Measurements from ENCODE around the gene EWSR1.

Gene EWSR1

DNA sequence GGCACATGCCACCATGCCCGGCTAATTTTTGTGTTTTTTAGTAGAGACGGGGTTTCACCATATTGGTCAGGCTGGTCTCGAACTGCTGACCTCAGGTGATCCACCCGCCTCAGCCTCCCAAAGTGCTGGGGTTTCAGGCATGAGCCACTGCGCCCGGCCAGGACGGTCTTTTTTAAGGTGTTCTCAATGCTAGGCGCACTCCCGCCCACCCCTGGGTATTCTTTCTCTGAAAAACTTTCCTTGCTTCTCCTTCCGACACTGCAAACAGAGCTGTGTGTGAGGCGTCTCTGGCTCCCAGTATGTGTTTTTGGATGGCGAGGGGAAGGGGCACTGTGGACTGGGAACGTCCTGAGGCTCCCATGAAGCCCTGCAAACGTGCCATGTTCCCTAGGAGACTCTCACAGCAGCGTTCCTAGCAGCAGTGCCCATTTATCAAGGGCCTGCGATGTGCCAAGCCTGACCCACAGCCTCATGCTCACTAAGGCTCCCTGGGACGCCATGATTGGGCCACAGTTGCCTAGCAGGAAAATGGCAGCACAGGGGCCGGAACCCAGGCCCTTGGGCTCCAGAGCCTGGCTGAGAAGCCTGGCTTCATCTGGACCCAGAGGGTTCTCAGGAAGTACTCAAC lies 49.9 kb downstream of the EWSR1 start:
- DNase-seq (ENCODE audit: low read depth), result no peak

DNA sequence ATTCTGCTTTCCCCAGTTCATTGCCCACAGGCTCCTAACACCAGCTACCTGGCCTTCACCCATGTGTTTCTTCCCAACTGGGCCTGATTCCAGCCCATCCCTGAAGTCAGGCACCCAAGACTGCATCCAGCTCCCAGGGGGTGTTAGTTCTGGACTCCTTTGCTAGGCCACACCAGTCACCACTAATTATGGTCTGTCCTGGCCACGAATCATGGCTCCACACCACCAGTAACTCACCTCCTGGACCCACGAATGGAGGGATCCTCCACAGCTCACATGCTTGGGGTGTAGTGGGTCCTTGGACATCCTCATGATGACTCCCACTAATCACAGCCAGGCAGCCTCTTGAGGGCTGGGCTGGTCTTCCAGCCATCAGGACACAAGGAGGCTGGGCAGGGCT lies 51.0 kb downstream of the EWSR1 start:
- DNase-seq (ENCODE audit: low read depth), result no peak

DNA sequence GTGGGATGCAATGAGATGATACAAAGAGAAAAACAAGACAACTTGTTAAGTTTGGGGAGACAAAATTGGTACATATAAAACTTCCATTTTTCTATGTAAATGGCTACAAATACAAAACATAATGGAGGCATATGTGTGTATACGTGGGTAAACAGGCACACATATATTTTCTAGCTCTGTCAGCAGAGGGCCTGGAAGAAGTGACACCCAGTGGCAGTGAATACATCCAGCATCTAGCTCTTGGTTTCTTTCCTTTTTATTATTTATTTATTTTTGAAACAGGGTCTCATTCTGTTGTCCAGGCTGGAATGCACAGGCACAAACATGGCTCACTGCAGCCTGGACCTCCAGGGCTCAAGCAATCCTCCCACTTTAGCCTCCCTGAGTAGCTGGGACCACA lies 52.5 kb downstream of the EWSR1 start:
- no peak for DNase-seq (ENCODE audit: low read depth)

DNA sequence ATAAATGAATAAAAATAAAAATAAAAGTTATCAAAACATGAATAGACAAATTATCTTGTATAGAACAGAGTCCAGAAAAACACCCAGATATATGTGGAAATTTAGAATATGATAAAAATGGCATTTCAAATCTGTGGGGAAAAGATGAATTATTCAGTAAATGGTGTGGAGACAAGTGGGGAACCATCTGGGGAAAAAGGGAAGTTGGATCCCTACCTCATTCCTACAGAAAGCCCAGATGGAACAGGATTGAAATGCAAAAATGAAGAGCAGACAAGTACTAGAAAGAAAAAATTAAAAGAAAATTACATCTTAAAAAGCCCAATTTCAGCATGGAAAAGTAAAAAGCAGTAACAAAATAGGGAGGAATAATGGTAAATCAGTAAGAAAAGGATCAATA lies 55.6 kb downstream of the EWSR1 start:
- no peak for DNase-seq (ENCODE audit: low read depth)

DNA sequence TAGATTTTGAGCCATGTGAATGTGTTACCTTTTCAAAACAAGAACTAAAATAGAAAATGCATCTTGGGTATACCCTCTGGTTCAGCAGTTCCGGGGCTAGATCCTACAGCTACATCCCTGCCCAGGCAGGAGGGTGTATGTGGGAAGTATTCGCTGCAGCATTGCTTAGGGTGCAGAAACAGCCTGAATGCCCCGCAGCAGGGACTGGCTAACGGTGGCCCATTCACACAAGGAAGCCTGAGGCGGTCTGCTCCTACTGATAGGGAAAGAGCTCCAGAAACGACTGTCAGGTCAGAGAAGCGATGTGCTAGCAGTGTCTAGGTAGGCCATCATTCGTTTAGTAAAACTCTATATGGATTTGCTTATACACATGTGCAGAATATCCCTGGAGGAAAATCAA lies 57.3 kb downstream of the EWSR1 start:
- DNase-seq (ENCODE audit: low read depth), result no peak

DNA sequence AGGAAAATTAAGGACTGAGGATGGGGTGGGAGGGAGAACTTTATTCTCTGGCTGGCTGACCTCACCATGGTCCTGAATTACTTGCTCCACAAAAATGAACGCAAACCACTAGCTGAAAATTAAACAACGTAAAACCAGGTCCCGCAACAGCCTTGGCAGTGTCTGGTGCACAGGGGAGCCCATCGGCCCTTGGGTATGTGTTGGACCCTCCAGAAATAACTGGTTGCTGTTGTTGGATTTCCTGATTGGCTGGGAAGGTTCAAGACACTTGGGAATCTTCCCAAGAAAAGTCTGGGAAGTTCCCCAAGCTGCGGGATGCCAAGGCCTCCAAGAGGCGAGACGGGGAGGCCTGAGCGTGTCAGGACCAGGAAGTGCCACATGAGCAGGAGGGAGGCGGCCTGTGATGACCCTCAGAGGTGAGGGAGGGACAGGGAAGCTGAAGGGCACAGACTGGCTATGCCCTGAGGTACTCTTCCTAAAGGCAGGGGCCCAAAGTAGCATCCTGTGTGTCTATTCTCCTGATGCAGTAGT lies 57.8 kb downstream of the EWSR1 start:
- DNase-seq (ENCODE audit: low read depth), result no peak

DNA sequence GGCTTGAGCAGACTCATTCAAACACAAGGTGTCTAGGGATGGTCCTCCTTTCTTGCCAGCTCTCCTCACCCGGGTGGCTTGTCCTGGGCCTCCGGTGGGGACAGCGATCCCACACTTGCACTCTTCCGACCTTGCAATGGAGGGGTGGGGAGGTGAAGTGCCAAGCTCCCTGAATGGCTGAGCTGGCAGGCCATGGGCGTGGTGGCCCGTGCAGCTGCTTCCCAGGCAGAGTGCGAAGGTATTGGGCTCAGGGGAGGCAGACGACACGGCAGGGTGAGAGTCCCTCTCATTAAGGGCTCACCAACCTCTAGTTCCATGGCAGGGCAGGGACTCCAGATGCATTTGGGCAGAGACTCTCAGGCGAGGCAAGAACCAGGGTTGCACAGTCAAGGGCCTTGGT lies 58.4 kb downstream of the EWSR1 start:
- DNase-seq (ENCODE audit: low read depth), result no peak

DNA sequence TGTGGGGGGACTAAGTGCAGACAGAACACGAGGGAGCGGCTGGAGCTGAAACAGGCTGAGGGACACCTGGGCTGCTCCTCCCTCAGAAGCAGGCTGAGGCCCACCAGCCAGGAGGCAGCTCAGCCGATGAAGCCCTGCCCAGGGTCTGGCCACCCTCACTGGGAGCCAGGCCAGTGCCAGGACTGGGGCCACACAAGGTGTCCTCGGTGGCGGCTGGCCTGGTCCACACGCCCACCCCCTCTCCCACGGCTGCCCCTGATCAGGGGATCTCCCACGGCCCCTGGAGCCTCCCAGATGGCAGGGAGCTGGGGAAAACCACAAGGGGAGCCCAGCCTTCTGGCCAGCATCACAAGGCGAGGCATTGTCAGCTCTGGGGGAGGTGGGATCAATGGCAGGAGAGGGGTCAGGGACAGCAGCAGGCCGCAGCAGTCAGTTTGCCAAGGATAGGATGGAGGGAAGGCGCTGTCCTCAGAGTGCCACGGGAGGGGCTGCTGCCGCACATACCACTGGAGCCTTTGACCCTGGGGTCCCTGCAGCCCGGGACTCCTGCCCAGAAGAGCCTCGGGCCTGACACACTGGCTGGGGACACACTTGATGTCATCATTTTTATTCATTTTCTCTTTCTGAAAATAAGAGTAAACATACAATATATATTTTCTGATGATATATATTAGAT lies 59.2 kb downstream of the EWSR1 start:
- DNase-seq (ENCODE audit: low read depth), result no peak

DNA sequence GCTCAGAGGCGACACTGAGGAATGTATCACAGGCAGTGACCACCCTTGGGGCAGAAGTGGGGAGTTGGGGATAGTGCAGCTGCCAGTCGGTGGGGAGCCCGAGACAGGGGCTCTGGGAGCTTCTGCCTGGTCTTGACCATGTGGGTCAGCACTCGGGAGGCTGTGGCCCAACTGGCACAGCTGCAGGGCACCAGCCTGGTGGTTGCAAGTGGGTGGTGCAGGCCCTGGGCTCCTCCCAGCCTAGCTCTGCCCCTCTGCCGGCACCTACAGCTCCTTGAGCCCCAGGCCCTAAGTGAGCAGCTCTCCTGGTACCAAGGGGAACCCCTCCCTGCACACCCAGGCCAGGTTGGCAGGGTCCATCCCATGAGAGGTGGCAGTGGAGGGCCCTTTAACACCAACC lies 60.0 kb downstream of the EWSR1 start:
- DNase-seq (ENCODE audit: low read depth), result no peak

DNA sequence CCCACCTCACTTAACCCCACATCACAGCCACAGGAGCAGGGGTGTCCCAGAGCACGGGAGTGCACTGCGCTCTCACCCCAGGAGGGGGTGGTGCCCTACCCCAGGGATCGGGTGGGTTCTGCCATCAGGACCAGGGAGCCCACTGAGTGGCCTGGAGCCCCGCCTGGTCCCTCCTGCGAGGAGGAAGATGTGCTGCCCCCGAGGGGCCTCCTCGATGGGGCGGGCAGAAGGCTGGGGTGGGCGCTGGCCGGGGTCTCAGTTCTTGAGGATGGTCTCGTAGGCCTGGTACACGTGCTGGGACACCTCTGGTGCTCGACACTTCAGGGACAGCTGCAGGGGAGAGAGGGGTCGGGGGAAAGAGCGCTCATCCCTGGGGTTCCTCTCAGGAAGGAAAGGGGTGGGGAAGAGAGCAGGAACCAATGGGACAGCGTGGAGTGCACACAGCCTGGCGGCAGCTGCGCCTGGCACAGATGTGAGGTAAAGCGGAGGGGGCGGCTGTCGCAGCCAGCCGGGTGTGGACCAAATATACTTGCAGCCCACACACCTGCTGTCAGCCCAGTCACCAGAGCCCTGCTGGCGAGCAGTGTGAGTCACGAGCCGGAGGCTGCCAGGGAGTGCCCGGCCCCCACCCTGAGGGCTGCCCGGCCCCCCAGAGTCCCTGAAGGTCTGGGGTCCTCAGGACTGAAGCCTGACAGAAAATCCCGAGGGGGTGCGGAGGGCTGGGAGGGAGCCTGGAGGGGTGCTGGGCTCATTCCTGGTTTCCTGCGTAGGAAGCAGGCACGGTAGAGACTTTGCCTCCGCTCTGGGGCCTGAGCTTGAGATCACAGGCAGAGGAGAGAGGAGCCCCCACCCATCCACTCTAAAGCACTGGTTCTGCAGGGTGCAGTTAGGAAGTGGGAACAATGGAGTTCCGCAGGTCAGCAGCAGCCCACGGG lies 60.8 kb downstream of the EWSR1 start:
- no peak for DNase-seq (ENCODE audit: low read depth)

DNA sequence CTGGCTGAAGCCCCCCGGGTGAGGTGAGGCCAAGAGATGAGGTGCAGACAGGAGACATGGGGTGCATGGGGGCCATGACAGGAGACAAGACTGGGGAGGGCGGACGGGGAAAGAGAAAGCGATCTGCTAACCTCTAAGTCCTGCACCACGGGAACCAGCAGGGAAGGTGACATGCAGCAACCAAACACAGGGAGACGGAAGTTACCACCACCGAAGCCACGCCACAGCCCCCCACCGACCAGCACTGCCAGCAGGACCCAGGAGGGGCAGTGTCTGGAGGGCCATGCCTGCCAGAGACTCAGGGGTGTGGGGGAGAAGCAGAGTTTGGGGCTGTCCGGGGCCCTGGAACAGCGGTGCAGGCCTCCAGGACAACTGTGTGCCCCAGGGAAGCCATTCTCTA lies 61.5 kb downstream of the EWSR1 start:
- no peak for DNase-seq (ENCODE audit: low read depth)

DNA sequence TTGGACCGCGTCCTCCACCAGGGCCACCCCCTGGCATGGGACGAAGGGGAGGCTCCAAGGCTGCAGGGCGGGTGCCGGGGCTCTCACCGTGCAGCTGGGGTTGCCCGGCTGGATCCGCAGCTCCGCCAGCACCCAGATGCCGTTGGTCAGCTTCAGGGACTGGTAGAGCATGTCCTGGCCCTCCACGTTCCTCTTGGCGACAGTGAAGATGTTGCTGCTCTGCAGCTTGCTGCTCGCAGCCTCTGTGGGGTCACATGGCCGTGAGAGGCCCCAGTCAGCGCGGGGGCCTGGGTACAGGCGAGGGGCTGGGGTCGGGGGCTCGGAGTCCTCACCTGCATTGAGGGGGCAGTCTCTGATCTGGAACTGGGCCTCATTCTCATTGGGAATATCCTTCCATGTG lies 62.2 kb downstream of the EWSR1 start:
- no peak for DNase-seq (ENCODE audit: low read depth)

DNA sequence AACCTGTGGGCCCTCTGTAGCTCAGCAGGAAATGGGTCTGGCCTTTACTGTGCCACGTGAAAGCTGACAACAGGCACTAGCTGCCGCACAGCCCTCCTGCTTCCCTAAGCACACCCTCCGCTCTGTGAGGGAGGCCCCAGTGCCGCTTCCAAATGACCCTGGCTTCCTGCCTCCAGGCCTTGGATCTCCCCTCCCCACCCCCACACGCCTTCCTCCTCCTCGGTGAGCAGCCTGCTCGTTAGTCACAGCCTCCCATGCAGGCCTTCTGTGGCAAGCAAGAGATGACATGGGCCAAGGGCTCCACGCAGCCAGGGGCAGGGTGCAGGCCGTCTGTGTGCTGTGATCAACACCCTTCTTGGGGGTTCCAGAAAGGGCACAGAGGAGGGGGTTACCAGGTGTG lies 62.7 kb downstream of the EWSR1 start:
- DNase-seq (ENCODE audit: low read depth), result no peak

DNA sequence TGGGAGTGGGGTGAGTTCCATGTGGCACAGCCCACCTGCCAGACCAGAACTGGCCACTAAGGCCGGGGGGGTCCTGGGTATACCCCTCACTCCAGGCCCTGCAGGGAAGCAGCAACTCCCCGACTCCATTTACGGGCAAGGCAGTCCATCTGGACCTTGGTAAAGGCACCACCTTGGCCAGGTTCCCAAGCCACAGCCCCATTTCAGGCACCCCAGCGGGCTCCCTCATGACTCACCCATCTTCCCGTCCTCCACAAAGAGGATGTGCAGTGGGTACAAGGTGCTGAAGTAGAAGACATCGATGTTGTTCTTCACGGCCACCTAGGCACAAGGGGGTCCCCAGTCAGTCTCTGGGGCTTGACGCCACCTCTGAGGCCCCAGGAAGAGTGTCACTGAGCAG lies 63.1 kb downstream of the EWSR1 start:
- no peak for DNase-seq (ENCODE audit: low read depth)

DNA sequence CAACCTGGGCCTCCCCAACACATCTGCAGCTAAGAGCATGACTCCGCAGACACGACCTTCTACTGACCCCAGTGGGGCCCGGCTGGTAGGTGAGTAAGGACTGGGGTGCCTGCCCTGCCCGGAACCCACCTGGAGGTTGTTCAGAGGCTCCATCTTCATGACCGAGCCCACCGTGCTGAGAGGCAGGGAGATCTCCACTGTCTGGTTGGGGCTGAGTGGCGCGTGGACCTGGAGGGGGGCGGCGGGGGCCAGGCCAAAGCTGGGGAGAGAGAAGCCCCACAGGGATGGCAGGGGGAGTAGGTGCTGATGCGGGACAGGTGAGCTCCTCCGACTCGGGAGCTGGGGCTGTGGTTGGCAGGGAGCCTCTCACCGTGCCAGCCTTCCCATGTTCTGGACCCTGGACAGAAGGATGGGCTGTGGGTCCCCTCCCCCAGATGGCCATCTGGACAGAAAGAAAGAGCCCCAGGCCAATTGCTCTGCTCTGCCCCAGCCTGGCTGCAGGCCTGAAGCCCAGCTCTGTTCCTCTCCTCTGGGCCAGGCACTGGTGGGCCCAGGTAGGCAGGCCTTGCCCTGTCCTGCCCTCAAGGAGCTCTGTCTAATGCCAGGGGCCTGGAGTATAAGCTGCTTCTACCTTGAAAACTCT lies 63.7 kb downstream of the EWSR1 start:
- DNase-seq (ENCODE audit: low read depth), result no peak

DNA sequence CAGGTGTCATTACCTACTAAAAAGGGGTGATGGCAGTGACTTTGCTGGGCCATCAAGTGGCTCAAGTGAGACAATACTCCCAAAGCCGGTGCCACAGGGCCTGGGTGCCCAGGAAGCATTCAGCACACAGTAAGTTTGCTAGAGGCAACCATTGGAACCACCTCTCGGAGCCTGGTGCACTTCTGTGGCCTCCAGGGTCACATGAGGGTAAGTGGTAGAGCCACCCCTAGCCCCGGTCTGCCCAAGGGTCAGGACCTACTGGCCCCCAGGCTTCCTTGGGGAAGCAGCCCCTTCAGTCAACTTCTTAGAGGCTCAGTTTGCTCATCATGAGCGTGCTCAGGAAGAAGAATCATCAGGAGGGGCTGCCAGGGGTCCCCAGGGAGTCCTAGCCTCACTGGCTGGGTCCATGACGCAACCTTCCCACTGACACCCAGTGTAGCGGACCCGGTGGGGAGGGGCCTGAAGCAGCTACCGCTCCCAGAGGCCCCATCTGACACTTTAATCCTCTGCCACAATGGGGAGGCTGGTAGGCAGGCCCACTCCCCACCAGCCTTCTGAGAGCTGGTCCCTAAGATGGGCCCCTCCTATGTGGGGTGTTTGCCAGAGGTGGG lies 64.9 kb downstream of the EWSR1 start:
- DNase-seq (ENCODE audit: low read depth), result no peak

DNA sequence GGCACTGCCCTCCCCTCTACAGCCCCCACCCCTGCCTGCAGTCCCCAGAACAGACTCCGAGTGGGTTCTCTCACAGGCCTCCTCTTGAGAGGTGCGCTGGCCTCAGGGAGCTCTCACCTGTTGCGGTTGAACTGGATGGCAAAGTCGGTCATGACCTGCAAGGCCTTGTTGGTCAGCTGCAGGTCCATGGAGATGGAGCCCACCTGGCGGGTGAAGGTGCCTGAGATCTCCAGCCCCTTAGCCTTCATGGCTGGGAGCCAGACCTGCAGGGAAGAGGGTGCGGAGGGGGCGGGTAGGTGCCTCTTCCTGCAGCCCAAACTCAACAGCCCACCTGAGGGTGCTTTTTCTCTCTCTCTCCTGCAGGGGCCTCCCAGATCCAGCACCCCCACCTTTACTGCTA lies 66.1 kb downstream of the EWSR1 start:
- DNase-seq (ENCODE audit: low read depth), result no peak

DNA sequence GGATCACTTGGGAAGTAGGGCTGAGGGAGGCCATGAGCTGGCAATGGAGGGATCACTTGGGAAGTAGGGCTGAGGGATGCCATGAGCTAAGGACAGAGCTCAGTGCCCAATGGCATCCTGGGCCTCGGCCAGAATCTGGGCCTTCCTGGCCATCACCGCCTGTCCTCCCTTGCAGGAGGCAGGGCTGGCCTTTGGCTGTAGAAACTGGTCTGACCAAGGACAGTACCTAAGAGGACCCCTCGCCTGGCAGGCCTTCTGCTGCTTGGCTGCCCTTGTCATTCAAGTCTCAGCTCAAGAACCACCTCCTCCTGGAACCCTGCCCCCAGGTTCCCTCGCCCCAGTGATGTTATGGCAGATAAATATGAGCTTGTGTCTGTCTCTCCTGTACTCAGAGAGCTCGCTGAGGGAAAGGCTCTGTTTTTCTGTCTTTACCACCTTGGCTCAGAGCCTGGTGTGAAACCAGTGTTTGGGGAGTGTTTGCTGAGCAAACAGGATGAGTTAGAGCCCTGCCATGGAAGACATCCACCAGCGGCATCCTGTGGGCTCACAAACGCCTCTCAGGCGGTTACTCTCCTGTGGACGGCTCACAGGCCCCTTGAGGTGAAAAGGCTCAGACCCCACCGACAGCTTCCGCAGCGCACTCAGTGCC lies 66.8 kb downstream of the EWSR1 start:
- no peak for DNase-seq (ENCODE audit: low read depth)

DNA sequence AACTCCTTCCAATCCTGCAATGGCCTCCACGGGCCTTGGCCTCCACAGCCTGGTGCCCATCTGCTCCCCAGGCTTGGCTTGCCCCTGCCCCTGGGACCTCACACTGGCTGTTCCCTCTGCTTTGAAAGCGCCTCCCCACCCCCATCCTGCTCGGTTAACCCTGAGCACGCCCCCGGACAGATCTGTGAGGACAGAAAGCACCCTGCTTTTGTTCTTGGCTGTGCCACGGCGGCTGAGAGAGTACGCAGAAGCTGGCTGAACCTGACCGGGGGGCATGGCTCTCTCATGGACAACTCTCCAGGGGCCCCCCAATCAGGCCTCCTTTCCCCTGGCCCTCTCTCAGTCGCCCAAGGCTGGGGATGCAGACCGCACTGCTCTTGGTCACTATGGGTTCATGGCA lies 67.6 kb downstream of the EWSR1 start:
- DNase-seq (ENCODE audit: low read depth), result no peak

DNA sequence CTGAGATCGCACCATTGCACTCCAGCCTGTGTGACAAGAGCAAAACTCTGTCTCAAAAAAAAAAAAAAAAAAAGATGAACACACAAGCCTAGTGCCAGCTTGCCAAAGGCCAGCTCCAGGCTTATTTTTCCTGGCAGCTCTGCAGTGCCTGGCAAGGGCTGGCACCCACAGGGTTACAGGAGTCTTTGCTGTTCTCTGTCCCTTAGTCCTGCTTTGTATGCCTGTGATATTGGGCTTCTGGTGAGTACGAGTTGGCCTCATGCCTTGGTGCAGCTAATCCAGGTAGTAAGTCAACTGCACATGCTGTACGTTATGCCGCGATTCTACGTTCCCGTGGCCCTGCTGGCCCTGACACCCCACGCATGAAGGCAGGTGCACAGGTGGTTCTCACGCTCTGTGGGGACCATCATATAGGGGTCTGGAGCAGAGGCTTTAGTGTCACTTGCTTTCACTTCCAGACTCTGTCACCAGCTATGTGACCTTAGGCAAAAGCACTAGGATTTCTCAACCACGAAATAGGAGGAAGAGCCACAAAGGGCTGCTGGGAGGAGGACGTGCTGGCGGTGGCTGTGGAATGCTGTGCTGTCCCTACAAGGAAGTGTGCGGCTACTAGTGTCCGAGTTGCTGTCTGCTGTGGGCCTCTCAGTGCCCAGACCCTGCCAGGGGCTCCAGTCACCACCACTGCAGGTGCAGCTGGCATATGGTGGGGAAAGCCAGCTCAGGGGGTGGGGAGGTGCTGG lies 68.9 kb downstream of the EWSR1 start:
- DNase-seq (ENCODE audit: low read depth), result no peak

All from stimulated activated CD4-positive, alpha-beta T cell treated with anti-CD3 and anti-CD28 coated beads, Interleukin-2, amount 100 ng/mL, for 4 hours (primary cell).